K562 (cell line): ENCODE data around the gene ILKAP. TPM values are rescaled to one million over a fixed set of nuclear protein-coding genes. Genes with fewer than 3 reads are reported as not detected.

Experiments
- ATAC-seq: fragments of 200-7000 bp; cut with Tn5 transposase; 3 replicates; pipeline ENCODE4 v1.9.1; 2020; ENCODE audit warnings: moderate library complexity
- BruUV-seq: library from RNA; stranded (reverse); fragments of 400-500 nt; replicated peaks from 2 replicates; lab custom pipeline; 2021; lab: Mats Ljungman, UMichigan
- CTCF ChIA-PET: fragments of 300-600 bp; formaldehyde crosslinking; extraction: SDS; loops from one replicate; lab custom pipeline; 2021; ENCODE audit warnings: low intra/inter-chr PET ratio; lab: Yijun Ruan, JAX
- POLR2A ChIA-PET: fragments of 300-600, 350-650 bp; sonication (Branson Sonifier 250); formaldehyde crosslinking; extraction: SDS; loops from one replicate; lab custom pipeline; 2021; ENCODE audit warnings: antibody characterized with exemption, inconsistent platforms; lab: Yijun Ruan, JAX
- DNase-seq, 4 experiments: peaks; one replicate each; pipeline versions ENCODE4 v3.0.0 to v3.0.0-alpha.2; 2011 to 2018; ENCODE audit warnings: low spot score in 3 of 4, mixed read lengths in 3 of 4; ENCODE audit errors: extremely low read depth in 1 of 4
- FAIRE-seq: peaks from 2 replicates; lab custom pipeline; 2011; peaks lifted over from hg19 to GRCh38; lab: Jason Lieb, UNC
- H2AFZ ChIP-seq: 2 replicates; pipeline ENCODE4 v1.6.0; 2011; ENCODE audit warnings: low read depth, low read length, control low read depth, inconsistent platforms
- H3K27ac ChIP-seq: fragments of 200-600 bp; 3 replicates; pipeline ENCODE4 v1.8.0; 2011; ENCODE audit warnings: low read depth, mild to moderate bottlenecking, control low read depth, inconsistent platforms, low read length, moderate library complexity, mixed read lengths; ENCODE audit errors: extremely low read depth
- H3K27me3 ChIP-seq, 2 experiments: fragments of 300-600 bp in 1 of 2; 2 replicates in 1 of 2; 3 replicates in 1 of 2; pipeline versions ENCODE4 v1.6.0 to v1.8.0; 2011; ENCODE audit warnings: inconsistent platforms in 2 of 2, low read length in 2 of 2, mild to moderate bottlenecking in 1 of 2, mixed read lengths in 1 of 2, moderate library complexity in 1 of 2; ENCODE audit not compliant: control insufficient read depth in 2 of 2, insufficient read depth in 2 of 2
- H3K36me3 ChIP-seq: fragments of 300-600 bp; 3 replicates; pipeline ENCODE4 v1.8.0; 2011; ENCODE audit warnings: mild to moderate bottlenecking, low read length, inconsistent platforms; ENCODE audit not compliant: control insufficient read depth, insufficient read depth
- H3K4me1 ChIP-seq, 2 experiments: fragments of 200-600 bp in 1 of 2; replicated peaks in 1 of 2; 2 replicates in 1 of 2; 3 replicates in 1 of 2; pipeline versions ENCODE4 v1.5.1 to v1.8.0; 2011; ENCODE audit warnings: inconsistent platforms in 2 of 2, low read length in 2 of 2, mild to moderate bottlenecking in 1 of 2, mixed read lengths in 1 of 2, moderate library complexity in 1 of 2; ENCODE audit not compliant: control insufficient read depth in 2 of 2, insufficient read depth in 2 of 2
- H3K4me2 ChIP-seq: 2 replicates; pipeline ENCODE4 v1.6.1; 2011; ENCODE audit warnings: low read length, control low read depth, inconsistent platforms, mixed read lengths; ENCODE audit not compliant: insufficient read depth
- H3K4me3 ChIP-seq: fragments of 200-600 bp; sonication (generic), shearing (Covaris generic); 2 replicates; pipeline ENCODE4 v1.5.1; 2016; ENCODE audit warnings: control low read depth, inconsistent platforms
- H3K79me2 ChIP-seq: fragments of 200-600 bp; 3 replicates; pipeline ENCODE4 v1.8.0; 2011; ENCODE audit warnings: low read length, inconsistent platforms; ENCODE audit not compliant: control insufficient read depth, insufficient read depth
- H3K9ac ChIP-seq, 2 experiments: 2 replicates each; pipeline versions ENCODE4 v1.6.0 to v1.6.1; 2011; ENCODE audit warnings: low read depth in 2 of 2, low read length in 2 of 2, control low read depth in 1 of 2, inconsistent platforms in 1 of 2, mild to moderate bottlenecking in 1 of 2, mixed read lengths in 1 of 2; ENCODE audit not compliant: insufficient read depth in 1 of 2
- H3K9me1 ChIP-seq: one replicate; pipeline ENCODE4 v1.6.0; 2011; ENCODE audit warnings: inconsistent platforms, mild to moderate bottlenecking, low read length, moderate library complexity; ENCODE audit not compliant: control insufficient read depth, insufficient read depth
- H3K9me3 ChIP-seq: replicated peaks from 2 replicates; pipeline ENCODE4 v1.5.1; 2011; ENCODE audit warnings: low read depth, low read length, inconsistent platforms; ENCODE audit not compliant: control insufficient read depth, insufficient read depth
- H4K20me1 ChIP-seq: replicated peaks from 2 replicates; pipeline ENCODE4 v1.6.1; 2011; ENCODE audit warnings: low read length, inconsistent platforms, mixed read lengths; ENCODE audit not compliant: control insufficient read depth, insufficient read depth
- RFX7 ChIP-seq: fragments of 250-450 bp; sonication (Bioruptor Pico); IDR thresholded peaks from 2 replicates; pipeline ENCODE4 v1.5.1; 2021; ENCODE audit warnings: mild to moderate bottlenecking
- WGBS: fragments of 100-300 bp; shearing (Covaris generic); methylation state at CpG from one replicate; pipeline ENCODE4 v1.1.6; 2016; ENCODE audit warnings: low coverage, mixed read lengths; ENCODE audit not compliant: insufficient coverage; ENCODE audit errors: missing lambda C conversion rate; 5-methylcytosine and 5-hydroxymethylcytosine counted together
- in situ Hi-C: fragments of 300-500 bp; cut with MboI; formaldehyde crosslinking; loops from 4 replicates; pipeline ENCODE4 v1.15.0; 2018; ENCODE audit warnings: inconsistent platforms, mixed read lengths
- intact Hi-C: fragments of 100-400 bp; cut with micrococcal nuclease; formaldehyde crosslinking; loops from 2 replicates; pipeline ENCODE4 v1.14.2; 2022
- polyA plus RNA-seq, 8 experiments: library from polyadenylated mRNA; depleted of rRNA in 4 of 8; stranded (reverse) in 5 of 8; unstranded in 3 of 8; fragments of >200 nt; fragmentation: Nextera tagmentation in 2 of 8; fragmentation: Illumina TruSeq in 1 of 8; extraction: Ambion mirVana in 2 of 8; extraction: Trizol in 1 of 8; gene quantifications; 2 replicates each; pipeline versions ENCODE4 v1.2.1 to v1.2.3, GENCODE V29; 2011 to 2014; ENCODE audit warnings: inconsistent platforms in 1 of 8, missing spikeins in 1 of 8
- total RNA-seq, 7 experiments: library from RNA; depleted of rRNA in 6 of 7; stranded (reverse); fragments of >200 nt in 6 of 7; fragmentation: Illumina TruSeq in 2 of 7; extraction: Trizol in 2 of 7; gene quantifications; 2 replicates each; pipeline versions ENCODE4 v1.2.1 to v1.2.3, GENCODE V29; 2011 to 2021; ENCODE audit warnings: low replicate concordance in 1 of 7
- TF ChIP-seq, protein P1 (sequence below): sonication (generic); formaldehyde crosslinking; IDR thresholded peaks from 2 replicates; pipeline ENCODE4 v1.8.1; 2023; ENCODE audit warnings: mild to moderate bottlenecking, missing genetic modification reagents

The ILKAP gene
- total and polyA plus RNA-seq, 9 of the 15 experiments (the other 6 are each of a cell fraction or from before 2014, with no cell fraction given), result 3.1 to 43.9 (median 20.7) TPM

DNA sequence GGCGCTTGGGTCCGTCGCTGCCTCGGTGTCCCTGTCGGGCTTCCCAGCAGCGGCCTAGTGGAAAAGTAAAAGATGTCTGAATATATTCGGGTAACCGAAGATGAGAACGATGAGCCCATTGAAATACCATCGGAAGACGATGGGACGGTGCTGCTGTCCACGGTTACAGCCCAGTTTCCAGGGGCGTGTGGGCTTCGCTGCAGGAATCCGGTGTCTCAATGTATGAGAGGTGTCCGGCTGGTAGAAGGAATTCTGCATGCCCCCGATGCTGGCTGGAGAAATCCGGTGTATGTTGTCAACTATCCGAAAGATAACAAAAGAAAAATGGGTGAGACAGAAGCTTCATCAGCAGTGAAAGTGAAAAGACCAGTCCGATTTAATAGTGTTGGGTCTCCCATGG, 28.3 kb upstream of the ILKAP start:
- no peaks in the 10 kb centered on the region for H3K27me3 ChIP-seq
- H3K36me3 ChIP-seq, result peaks cover 12% of the 10 kb centered on the region; the same call in 1 of the 3 replicates
- in situ Hi-C loops (no loop called here), intact Hi-C loops (no loop called here)
- H3K9ac ChIP-seq, result no peak overlapping the region
- peaks cover 12 to 25% of the 10 kb centered on the region in 2 experiments; a peak in 4 of 5 replicates for H3K4me1 ChIP-seq
- H3K79me2 ChIP-seq, result peaks cover 22% of the 10 kb centered on the region
- H3K4me3 ChIP-seq, result peak overlapping the region; percentile 60
- DNase-seq (no peak), ATAC-seq (no peak), FAIRE-seq (no peak)
- no TSS peak for BruUV-seq
- POLR2A ChIA-PET, result interaction anchor here (0.6 to 1.3 kb wide), 2 partner anchors 11 to 29 kb away, joined by 3 to 6 read pairs; no protein-coding TSS in a partner anchor
- 37% methylated on average over 13 of the region's 21 CpGs for WGBS
- CTCF ChIA-PET, result no interaction called here
- H3K9me3 ChIP-seq, result no peaks in the 10 kb centered on the region
- TF ChIP-seq, protein P1, sequence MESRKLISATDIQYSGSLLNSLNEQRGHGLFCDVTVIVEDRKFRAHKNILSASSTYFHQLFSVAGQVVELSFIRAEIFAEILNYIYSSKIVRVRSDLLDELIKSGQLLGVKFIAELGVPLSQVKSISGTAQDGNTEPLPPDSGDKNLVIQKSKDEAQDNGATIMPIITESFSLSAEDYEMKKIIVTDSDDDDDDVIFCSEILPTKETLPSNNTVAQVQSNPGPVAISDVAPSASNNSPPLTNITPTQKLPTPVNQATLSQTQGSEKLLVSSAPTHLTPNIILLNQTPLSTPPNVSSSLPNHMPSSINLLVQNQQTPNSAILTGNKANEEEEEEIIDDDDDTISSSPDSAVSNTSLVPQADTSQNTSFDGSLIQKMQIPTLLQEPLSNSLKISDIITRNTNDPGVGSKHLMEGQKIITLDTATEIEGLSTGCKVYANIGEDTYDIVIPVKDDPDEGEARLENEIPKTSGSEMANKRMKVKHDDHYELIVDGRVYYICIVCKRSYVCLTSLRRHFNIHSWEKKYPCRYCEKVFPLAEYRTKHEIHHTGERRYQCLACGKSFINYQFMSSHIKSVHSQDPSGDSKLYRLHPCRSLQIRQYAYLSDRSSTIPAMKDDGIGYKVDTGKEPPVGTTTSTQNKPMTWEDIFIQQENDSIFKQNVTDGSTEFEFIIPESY (CRISPR knock-in tag), result peak; percentile 4; the same call in 1 of the 2 replicates
- no peak for TF ChIP-seq RFX7 (CRISPR knock-in tag)
- peak overlapping the region; percentile 82; the same call in 1 of the 2 replicates for H3K4me2 ChIP-seq
- H3K9me1 ChIP-seq, result no peaks in the 10 kb centered on the region
- 0 out of 2 replicates have a peak overlapping the region, but pooled peaks have one; percentile 91 for H2AFZ ChIP-seq
- H4K20me1 ChIP-seq, result no peaks in the 10 kb centered on the region
- H3K27ac ChIP-seq, result no peak overlapping the region
